Stimulated activated CD8-positive, alpha-beta memory T cell treated with anti-CD3 and anti-CD28 coated beads, Interleukin-15, amount 100 ng/mL, for 1 hour (primary cell): ENCODE data around the gene MPEG1.

Experiments
- DNase-seq: peaks from one replicate; pipeline ENCODE4 v3.0.0-alpha.2; 2020; ENCODE audit warnings: low read depth

MPEG1 gene

DNA sequence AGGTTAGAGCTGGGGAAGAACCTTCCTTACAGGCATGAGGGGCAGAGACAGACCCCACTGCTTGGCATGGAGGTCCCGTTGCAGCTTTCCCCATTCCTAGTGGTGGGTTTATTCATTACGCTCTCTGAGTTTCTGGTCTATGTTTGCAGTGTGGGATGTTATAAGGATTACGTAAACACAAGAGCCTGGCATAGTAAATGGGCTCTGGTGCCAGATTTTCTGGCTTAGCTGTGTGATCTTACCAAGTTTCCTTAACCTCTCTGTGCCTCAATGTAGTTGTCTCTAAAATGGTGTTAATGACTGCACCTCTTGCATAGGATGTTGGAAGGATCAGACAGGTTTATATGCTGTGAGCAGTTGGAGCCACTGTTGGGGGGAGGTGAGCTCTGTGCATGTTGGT is 25.7 kb downstream of the MPEG1 start:
- no peak for DNase-seq

DNA sequence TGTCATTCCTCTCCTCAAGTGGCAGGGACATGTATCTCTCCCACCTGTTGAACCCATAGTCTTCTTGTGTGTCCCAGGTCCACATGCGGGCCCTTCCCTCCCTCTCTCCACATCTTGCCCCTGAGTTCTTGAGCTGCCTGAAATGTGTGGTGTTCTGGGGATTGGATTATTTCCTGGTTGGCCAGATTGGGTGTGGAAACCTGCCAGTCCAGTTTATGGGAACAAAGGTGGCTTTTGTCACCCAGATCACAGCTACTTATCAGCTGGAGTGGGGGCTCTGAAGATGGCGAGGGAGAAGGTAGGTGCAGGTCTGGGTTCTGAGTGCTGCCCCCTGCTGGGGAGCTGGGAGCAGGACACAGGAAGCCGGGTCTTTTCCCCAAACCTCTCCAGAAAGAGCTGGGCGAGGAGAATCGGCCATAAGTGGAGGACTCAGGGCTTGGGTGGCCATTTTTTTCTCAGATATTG is 26.6 kb downstream of the MPEG1 start:
- peak; percentile 19 for DNase-seq

DNA sequence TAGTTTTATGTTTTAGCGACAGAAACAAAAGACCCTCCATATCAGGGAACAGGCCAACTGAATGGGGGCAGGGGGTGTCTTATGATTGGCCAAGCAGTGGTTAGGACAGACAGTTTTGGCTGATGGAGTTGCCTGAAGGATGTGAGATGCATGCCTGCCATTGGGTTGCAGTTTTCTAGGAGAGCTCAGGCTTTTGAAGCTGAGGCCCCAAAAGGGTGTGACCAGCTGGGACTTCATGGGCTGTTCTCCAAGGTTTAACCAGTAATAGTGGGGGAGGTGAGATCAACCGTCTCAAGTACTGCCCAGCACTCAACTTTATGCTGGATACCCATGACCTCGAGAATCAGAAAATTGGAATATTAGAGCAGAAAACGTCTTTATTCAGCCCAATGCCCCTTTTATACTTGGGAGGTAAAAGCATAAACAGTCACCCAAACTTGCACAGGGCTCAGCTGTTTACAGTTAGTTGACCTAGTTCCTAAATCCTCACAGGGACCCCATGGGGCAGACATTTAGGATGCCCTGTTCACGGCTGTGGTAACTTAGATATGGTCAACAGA is 27.3 kb downstream of the MPEG1 start:
- DNase-seq, result no peak

DNA sequence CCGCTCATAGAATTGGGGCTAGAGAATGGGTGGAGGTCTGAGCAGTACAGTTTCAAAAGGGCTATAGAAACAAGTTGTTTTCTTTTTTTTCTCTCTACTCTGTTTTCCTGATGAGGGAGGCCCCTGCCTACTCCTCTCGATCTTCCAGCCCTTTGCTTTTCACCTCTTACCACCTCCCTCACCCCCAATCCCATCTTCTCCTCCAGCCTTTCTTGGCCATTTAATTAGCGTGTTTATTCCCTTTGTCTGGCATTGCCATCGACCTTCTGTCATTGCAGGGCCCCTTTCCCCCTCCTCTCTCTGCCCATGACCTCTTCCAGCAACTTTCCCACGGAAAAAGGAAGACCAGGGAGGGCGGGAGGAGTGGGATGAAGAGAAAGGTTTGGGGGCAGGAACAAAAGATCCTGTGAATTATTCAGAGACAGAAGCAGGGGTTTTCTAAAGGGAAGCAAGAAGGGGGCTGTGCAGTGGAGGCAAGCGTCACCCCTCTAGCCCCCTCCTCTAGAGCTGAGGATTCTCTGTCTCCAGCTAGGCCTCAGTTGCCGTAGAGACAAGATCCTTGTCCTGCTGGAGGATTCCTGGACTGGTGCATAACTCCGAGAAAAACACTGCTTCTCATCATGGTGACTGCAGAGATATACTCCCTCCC is 27.9 kb downstream of the MPEG1 start:
- DNase-seq, result no peak

DNA sequence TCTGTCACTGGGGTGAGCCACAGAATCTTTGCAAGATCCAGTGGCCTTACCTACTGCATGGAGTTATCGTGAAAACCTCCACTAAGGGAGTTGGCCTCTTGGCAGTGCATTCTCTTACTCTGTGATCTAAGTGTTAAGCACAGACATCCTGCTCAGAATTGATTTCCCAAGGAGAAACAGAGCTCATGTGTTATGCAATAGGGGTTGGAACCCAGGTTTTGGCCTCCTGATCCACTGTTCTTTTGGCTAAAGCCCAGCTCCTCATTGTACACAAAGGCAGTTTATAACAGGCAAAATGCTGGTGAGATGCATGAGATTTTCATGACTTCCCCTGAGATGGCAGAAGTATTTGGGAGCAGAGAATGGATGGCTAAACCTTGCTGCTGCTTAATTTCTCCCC is 29.0 kb downstream of the MPEG1 start:
- no peak for DNase-seq

DNA sequence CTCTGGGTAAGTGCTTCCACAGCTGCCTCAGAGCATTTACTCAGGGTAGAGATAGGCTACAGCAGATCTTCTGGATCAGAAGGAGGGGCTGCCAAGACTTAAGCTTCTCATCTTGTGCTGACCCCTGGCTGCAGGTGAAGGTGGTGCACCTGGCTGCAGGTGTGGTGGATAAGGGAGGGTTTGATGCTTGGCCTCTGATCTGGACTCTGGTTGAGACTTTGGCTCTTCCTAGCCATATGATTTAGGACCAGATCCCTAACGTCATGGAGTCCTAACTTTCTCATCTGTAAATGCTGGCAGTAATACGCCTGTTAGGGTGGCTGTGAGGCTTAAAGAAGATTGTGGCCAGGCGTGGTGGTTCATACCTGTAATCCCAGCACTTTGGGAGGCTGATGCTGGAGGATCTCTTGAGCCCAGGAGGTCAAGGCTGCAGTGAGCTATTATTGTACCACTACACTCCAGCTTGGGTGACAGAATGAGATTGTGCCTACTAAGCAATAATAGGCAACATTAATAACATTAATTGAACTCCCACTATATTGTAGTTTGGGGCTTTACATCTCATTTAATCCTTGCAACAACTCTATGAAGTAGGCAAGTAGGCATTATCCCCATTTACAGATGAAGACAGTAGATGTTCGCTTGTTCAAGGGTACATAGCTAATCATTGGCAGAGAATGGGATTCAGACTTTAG is 30.1 kb downstream of the MPEG1 start:
- DNase-seq, result no peak

DNA sequence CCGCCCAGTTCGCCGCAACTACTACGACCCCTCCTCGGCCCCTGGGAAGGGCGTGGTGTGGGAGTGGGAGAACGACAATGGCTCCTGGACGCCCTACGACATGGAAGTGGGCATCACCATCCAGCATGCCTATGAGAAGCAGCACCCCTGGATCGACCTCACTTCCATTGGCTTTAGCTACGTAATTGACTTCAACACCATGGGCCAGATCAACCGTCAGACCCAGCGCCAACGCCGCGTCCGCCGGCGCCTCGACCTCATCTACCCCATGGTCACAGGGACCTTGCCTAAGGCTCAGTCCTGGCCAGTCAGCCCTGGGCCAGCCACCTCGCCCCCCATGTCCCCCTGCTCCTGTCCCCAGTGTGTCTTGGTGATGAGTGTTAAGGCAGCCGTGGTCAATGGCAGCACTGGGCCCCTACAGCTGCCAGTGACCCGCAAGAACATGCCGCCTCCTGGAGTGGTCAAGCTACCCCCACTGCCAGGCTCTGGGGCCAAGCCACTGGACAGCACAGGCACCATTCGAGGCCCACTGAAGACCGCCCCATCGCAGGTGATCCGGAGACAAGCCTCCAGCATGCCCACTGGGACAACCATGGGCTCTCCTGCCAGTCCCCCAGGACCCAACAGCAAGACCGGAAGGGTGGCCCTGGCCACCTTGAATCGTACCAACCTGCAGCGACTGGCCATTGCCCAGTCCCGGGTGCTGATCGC is 30.8 kb downstream of the MPEG1 start:
- no peak for DNase-seq

DNA sequence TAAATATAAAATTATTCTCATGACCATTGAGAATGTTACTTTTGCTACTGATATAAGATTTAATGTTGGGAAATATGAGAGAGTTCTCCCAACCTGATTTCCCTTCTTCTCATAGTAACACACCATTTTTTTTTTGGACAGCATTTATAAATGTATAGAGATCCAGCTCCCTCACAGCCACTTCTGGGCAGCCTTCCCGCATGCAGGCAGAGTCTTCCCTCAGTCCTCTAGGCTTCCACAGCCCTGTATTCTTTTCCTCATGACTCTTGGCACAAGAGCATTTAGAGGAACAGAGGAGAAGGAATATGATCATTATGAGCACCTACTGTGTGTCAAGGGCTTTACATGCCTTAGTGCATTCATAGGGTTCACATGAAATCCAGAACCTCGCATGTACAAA is 31.8 kb downstream of the MPEG1 start:
- DNase-seq, result no peak

DNA sequence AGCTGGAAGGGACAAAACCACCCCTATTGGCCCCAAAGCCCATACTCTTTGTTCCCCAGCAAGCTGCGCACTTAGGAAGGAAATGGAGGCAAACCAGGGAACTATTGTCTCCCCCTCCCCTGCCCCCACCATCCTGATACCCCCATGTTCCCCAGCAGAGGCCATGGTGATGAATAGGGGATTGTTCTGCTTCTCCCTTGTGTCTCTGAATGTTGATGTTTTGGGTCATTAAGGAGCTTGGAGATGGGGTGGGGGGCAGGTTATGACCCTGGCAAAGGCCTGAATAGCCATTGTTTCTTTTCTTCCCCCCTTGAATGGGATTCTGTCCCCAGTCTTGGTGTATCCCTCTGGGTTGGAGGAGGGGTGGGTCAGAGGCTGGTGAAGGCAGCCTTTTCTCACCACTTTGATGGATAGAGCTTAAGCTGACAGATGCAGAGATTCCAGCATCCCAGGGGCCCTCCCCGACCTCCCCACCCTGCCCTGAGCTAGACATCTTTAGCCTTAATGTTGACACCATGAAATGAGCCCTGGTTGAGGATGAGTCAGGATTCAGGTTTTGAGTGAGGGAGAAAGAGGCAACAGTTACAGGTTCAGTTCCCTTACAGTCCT is 32.5 kb downstream of the MPEG1 start:
- no peak for DNase-seq

DNA sequence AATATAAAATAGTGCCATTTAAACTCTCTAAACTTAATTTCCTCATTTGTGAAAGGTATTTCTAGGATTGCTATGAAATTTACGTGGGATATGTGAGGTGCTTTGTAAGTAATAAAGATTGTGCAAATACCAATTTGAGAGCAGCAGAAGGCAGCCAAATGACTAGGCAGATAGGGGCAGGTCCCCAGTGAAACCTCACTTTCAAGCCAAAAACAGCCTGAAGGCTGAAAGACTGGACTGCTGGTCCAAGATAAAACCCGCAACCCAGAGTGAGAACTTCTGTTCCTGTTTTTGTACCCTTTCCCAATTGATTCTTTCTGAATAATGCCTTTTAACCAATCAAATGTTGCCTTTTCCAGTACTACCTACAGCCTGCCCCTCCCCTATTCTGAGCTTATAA is 33.6 kb downstream of the MPEG1 start:
- no peak for DNase-seq

DNA sequence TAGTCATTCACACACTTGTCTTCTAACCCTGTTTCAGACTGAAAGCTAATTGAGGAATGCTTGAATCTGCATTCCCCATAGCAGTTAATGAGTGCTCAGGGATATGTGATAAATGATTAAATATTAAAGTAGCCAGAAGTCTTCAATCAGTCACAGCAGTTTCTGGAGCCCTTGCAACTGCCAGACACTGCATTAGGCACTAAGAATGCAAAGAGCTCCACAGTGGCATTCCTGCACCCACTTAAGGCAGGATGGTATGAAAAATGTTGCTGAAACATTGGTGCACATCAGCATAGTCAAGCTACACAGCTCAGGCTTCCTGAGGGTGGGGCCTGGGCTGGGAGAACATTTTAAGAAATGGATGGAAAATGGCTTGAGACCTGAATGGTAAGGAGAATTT is 34.3 kb downstream of the MPEG1 start:
- DNase-seq, result no peak

DNA sequence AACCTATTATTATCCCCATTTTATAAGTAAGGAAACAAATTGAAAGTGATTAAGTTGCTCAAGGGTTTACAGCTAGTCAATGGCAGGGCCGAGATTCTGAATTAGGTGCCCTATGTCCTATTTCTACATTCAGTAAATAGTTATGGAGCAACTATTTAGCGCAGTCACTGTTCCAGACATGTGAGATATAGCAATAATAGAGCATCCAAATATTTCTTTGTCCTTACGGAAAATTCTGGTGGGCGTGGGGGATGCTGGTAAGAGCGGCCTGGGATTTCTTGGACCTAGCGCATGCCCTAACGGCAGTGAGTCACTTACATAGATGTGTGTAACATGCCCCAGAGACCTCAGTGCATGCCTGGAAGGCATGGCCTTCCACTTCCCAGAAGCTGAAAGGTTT is 36.4 kb downstream of the MPEG1 start:
- DNase-seq, result no peak

DNA sequence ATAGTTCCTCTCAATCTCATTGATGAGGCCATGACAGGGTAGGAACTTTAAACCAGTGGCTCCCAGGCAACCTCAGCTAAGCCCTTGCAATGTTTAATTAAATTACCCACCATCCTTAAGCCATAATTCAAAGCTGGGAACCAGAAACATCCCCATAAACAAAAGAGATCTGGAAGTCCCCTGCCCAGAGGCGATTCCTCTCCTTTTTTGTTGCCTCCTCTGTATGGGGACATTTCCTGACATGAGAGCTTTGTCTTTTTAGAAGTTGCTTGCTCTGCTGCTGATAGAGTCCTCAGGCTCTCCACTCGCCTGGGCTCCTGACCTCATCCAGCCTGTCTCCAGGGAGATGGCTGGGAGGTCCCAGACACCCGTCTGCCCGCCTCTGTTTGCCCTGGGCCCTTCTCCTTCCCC is 37.6 kb downstream of the MPEG1 start:
- no peak for DNase-seq

DNA sequence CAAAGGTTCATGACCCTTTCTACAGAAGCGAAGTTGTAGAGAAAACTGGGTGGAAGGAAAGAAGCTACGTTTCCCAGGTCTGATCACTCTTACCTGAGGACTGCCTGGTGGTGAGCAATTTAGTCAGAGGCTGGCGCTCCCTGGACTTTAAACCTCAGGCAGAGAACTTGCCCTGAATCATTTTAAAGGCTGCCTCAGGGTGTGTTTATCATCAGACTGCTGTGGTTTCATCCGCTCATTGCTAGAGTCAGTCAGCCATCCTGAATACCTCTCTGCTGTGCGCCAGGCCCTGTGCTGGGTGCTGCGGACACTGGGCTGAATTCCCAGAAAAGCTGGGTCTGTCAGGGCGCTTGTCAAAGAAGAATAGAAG is 38.1 kb downstream of the MPEG1 start:
- no peak for DNase-seq

DNA sequence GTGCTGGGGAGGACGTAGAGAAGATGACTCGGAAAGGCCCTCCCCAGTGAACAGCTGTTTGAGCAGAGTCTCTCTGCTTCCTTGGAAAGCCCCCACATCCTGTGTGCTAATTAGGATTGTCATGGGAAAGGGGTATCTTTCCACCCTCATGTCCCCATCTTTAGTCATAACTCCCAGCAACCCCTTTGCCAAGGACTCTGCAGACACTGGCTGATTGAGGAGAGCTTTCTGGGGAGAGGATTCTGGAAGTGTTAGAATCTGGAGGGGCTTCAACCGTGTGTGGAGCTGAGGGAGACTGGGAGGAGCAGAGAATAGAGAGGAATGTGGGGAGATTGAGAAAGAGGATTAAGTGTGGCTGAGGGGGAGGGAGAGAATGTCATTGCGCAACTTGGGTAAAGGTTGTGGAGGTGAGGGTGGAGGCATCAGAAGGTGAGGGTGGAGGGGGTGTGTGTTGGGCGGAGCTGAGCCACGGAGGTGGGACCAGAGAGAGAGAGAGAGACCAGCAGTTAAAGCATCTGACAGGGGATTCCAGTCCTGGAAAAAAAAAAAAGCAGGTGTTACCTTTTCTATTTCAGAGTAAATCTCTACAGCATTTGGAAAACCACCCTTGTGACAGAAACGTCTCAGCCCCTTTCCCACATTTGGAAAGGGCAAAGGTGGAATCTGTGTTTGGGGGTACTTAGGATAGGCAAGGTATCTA is 38.6 kb downstream of the MPEG1 start:
- no peak for DNase-seq

DNA sequence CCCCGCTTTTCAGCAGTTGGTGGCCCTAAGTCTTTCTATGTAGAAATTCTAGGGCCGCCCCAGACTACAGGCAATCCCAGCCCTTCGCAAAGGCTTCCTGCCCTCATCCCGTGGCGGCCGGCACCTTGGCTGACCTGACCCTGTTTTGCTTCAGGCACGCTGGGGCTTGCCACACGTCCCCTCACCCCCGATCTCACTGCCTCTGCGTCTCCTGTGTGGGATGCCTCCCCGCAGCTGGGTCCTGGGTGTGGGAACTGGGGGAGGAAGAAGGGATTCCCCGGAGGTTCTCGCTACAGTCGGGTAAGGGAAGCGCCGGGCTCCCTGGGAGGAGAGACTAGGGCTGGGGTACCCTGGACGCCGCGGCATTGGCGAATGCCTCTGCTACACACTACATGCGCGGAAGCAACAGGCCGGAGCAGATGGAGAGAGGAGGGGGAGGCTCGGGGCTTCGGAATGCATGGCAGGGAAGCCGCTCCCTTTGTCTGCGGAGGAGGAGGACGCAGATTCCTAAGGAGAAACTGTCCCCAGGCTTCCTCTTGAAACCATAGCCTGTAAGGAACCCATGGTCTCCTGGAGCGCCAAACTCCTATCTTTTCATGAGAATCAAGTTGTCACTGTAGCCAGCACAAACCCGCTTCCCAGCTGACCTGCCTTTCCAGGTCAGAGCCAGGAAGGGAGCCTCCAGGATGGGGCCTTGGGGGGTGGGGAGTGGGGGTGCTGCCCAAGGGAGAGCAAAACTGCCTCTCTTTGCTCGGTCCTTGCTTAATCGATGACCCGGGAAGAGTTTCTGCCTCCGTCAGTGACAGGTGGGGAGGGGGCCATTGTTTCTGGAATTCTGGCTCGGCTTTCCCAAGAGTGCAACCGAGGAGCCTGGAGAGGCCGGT is 39.4 kb downstream of the MPEG1 start:
- no peak for DNase-seq

DNA sequence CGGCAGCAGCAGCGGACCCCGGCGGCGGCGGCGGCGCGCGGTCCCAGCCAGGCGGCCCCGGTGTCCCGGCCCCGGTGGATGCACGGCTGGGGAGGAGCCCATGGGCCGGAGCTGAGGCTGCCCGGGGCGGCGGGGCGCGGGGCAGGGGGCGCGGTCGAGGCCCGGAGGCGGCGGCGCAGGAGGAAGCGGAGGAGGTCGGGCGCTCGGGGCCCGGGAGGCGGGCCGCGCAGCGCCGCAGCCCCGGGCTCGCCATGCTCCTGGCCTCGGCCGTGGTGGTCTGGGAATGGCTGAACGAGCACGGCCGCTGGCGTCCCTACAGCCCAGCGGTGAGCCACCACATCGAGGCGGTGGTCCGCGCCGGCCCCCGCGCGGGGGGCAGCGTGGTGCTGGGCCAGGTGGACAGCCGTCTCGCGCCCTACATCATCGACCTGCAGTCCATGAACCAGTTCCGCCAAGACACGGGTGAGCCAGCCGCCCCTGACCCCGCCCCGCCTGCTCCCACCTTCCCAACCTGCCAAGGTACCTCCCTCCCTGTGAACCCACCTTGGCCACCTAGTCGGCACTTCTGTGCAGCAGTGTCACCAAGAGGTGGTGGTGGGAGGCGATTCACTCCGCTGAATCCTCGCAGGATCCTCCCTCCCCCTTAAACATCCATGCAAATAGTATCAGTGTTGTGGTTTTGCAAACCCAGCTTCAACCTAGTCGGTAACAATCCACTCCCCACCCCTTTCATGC is 40.2 kb downstream of the MPEG1 start:
- no peak for DNase-seq

DNA sequence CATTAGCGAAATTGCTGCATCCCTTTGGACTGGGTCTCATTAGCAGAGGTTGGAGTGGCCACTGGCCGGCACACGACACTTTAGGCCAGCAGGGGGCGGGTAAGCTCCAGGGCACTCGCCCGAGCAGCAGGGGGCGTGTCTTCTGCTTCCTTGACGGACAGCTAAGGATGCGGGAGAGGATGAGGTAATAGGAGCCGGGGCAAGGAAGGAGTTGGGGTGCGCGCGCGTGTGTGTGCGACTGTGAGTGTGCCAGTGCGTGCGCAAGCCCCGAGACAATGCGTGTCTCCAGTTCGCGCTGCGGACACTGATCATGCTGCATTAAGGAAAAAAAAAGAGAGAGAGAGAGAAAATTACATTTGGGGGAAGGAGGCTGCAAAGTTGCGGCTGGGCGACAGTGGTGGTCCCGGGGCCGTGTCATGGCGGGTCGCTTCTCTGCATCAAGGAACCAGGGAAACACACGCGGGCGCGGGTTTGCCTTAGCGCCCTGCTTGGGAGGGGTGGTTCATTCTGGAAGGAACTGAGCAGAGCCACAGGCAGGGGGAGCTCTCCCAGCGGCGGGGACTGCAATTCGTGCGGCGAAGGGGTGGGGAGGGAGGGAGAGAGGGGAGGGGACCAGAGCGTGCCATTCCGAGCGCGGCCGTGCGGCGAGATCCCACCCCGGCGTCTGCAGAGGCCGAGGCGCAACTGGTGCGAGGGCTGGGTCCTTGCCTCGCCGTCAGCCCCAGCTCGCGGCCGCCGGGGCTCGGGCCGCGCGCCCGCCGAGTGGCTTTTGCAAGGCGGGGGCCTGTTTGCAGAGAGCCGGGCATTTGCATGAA is 41.0 kb downstream of the MPEG1 start, which contains the start of gene DTX4:
Gene DTX4, plus strand, starts transcription at position 625 of the 815 bp plus-strand sequence. CDS start 464 bp downstream, outside the sequence.
- peak; percentile 85 for DNase-seq

DNA sequence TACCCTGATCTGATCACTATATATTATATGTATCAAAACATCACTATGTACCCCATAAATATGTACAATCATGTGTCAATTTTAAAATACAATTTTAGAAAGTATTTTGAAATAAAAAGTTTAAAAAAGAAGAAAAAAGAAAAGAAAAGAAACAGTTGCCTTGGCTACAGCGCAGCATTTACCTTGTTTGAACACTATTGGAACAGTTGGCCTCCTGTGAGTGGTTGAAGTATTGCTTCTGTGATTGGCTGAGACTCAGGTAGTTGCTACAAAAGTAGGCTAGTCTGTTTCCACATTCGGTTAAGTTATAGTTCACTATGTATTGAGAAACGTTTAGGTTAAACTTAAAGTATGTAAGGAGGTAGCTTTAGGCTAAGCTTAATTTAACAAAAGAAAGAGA is 48.7 kb downstream of the MPEG1 start:
- no peak for DNase-seq
